Karpas-422 (cell line): ENCODE data around the gene TMA7B. TPM values are rescaled to one million over a fixed set of nuclear protein-coding genes. Genes with fewer than 3 reads are reported as not detected.

ENCODE experiments used
- DNase-seq: peaks from one replicate; pipeline ENCODE4 v3.0.0-alpha.2; 2015
- H2AFZ ChIP-seq: fragments of 200-600 bp; sonication (generic); 2 replicates; pipeline ENCODE4 v1.6.1; 2014; ENCODE audit warnings: antibody characterized with exemption, low read length, mixed read lengths
- H3K27ac ChIP-seq: fragments of 200-600 bp; sonication (generic); 2 replicates; pipeline ENCODE4 v1.5.1; 2014; ENCODE audit warnings: mild to moderate bottlenecking, low read length, moderate library complexity
- H3K27me3 ChIP-seq: fragments of 200-600 bp; sonication (generic); 2 replicates; pipeline ENCODE4 v1.6.1; 2014; ENCODE audit warnings: low read length, mixed read lengths
- H3K36me3 ChIP-seq: fragments of 200-600 bp; sonication (generic); 2 replicates; pipeline ENCODE4 v1.6.1; 2014; ENCODE audit warnings: low read length, mixed read lengths; ENCODE audit not compliant: insufficient read depth
- H3K4me1 ChIP-seq: fragments of 200-600 bp; sonication (generic); 2 replicates; pipeline ENCODE4 v1.6.1; 2014; ENCODE audit warnings: mild to moderate bottlenecking, low read length, mixed read lengths
- H3K4me2 ChIP-seq: fragments of 200-600 bp; sonication (generic); 2 replicates; pipeline ENCODE4 v1.6.1; 2014; ENCODE audit warnings: low read length, low read depth, mild to moderate bottlenecking; ENCODE audit not compliant: poor library complexity, severe bottlenecking
- H3K4me3 ChIP-seq: fragments of 200-600 bp; sonication (generic); 2 replicates; pipeline ENCODE4 v1.5.1; 2014; ENCODE audit warnings: mild to moderate bottlenecking, antibody characterized with exemption, low read length, mixed read lengths
- H3K79me2 ChIP-seq: fragments of 200-600 bp; sonication (generic); 2 replicates; pipeline ENCODE4 v1.6.1; 2014; ENCODE audit warnings: mild to moderate bottlenecking, low read length, mixed read lengths
- H3K9ac ChIP-seq: fragments of 200-600 bp; sonication (generic); 2 replicates; pipeline ENCODE4 v1.6.0; 2014; ENCODE audit warnings: low read length
- H3K9me2 ChIP-seq: fragments of 200-600 bp; sonication (generic), shearing (Covaris generic); replicated peaks from 2 replicates; pipeline ENCODE4 v1.6.0; 2014; ENCODE audit warnings: mild to moderate bottlenecking, low read length, moderate library complexity; ENCODE audit not compliant: insufficient read depth
- H3K9me3 ChIP-seq: fragments of 300-700, 200-600 bp; sonication (generic); 2 replicates; pipeline ENCODE4 v1.6.1; 2014; ENCODE audit warnings: low read length, mixed read lengths
- H4K20me1 ChIP-seq: fragments of 200-600 bp; sonication (generic); 2 replicates; pipeline ENCODE4 v1.6.1; 2014; ENCODE audit warnings: mild to moderate bottlenecking, antibody characterized with exemption, low read length, low read depth; ENCODE audit not compliant: insufficient read depth
- total RNA-seq: library from RNA; depleted of rRNA; stranded (reverse); fragments of >200 nt; shearing (Covaris generic); gene quantifications from 2 replicates; pipeline ENCODE4 v1.2.3, GENCODE V29; 2014; ENCODE audit warnings: low replicate concordance; rRNA removed

Gene TMA7B
- total RNA-seq, 1 experiment from 2014 or later: not detected

DNA sequence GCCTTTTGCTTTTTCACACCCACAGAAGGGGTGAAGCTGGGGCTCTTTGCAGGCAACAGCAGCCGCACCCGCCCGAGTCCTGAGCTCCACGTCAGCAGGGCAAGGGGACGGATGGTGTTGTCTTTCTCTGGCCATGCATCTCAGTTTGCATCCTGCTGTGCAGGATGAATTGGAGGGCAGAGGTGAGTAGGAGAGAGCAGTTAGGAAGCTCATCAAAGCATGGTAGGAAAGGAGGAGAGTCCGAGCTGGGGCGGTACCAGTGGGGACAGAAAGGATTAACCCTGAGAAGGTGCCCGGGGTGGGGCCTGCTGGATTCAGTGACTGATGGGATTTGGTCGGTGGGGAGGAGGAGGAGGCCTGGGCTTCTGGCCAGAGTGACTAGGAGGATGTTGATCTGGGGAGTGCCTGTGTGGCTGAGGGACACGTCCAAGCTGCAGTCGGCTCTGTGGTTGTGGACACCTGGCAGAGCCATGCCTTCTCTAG, 49.1 kb downstream of the TMA7B start:
- Histone ChIP-seq H4K20me1 (no peaks in the 10 kb centered on the region), H3K27ac (no peak overlapping the region), H3K27me3 (no peaks in the 10 kb centered on the region), H3K9ac (no peak overlapping the region), H3K9me3 (no peaks in the 10 kb centered on the region), H2AFZ (no peak overlapping the region), H3K4me1 (no peaks in the 10 kb centered on the region), H3K36me3 (no peaks in the 10 kb centered on the region), H3K4me2 (no peak overlapping the region), H3K4me3 (no peak overlapping the region), H3K9me2 (no peaks in the 10 kb centered on the region), H3K79me2 (no peaks in the 10 kb centered on the region)
- no peak for DNase-seq

DNA sequence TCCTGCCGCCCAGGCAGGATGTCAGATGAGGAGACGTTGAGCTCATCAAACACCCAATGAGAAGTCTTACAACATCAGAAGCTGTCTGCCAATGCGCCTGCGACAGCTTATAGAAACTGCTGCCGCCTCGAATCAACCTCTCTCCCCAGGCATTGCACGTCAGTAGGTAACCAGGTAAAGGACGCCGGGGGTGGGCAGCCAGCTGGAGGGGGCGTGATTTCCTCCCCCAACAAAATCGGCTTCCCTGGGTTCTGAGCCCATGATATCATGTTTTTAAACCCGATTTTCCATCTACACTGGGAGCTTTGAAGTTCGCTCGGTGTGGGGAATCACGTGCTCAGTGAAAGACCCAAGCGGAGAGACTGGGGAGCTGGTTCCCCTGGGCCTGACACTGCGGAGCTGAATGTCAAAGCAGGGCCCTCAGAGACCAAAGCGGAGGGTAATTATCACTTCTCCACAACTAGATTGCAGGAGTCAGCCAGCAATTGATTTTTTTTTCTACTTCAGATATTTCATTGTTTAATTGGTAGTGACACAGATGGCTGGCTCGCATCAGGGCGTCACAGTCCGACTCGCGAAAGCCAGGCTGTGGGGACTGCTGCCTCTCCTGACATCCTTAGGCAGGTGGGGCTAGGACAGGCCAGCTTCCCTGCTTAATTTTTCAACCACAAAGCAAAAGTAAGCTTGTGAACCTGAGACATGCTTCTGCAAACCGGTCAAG, 49.9 kb downstream of the TMA7B start:
- Histone ChIP-seq H3K36me3 (no peaks in the 10 kb centered on the region), H3K4me2 (no peak overlapping the region), H2AFZ (no peak overlapping the region), H3K27me3 (no peaks in the 10 kb centered on the region), H3K27ac (no peak overlapping the region), H3K79me2 (no peaks in the 10 kb centered on the region), H3K9me2 (no peaks in the 10 kb centered on the region), H3K9ac (no peak overlapping the region), H3K4me1 (no peaks in the 10 kb centered on the region), H3K4me3 (no peak overlapping the region), H3K9me3 (no peaks in the 10 kb centered on the region), H4K20me1 (no peaks in the 10 kb centered on the region)
- DNase-seq: no peak

DNA sequence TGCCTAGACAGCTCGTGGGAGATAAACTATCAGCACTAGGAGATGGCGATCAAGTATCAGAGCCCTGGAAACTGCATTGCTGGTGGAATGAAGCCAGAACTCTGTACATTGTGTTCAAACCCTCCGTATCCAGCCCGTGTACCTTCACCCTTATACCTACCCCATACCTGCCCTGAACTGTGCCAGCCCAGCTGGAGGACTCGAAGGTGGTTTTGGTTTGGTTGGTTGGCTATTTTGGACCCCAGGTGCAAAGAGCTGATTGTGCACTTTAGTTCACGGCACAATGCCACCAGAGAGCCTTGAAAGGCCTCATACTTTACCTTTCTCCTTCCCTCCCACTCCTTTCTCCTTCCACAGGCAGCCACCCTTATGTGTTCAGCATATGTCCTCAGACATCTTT, 50.5 kb downstream of the TMA7B start:
- H3K27ac ChIP-seq: no peak overlapping the region
- no peaks in the 10 kb centered on the region for H3K9me3 ChIP-seq
- H3K36me3 ChIP-seq: no peaks in the 10 kb centered on the region
- no peak for DNase-seq
- no peaks in the 10 kb centered on the region for H3K4me1 ChIP-seq
- no peak overlapping the region for H3K4me3 ChIP-seq
- no peaks in the 10 kb centered on the region for H3K9me2 ChIP-seq
- H4K20me1 ChIP-seq: no peaks in the 10 kb centered on the region
- H3K79me2 ChIP-seq: no peaks in the 10 kb centered on the region
- no peak overlapping the region for H3K4me2 ChIP-seq
- H2AFZ ChIP-seq: no peak overlapping the region
- H3K9ac ChIP-seq: no peak overlapping the region
- H3K27me3 ChIP-seq: no peaks in the 10 kb centered on the region

Other genes with a start within 250 kb of the TMA7B start
- not detected in 2 replicates for gene ENTHD1, start 66.6 kb upstream of the TMA7B start, total RNA-seq
- gene GRAP2, start 59.3 kb upstream of the TMA7B start, total RNA-seq: not detected in 2 replicates
- gene FAM83F, start 34.6 kb downstream of the TMA7B start, total RNA-seq: under 0.01 and 0.07 TPM in 2 replicates
- gene TNRC6B, start 217.5 kb downstream of the TMA7B start, total RNA-seq: 32.0 and 41.1 TPM in 2 replicates